Measurements from ENCODE around the gene CFAP100.

Gene CFAP100

DNA sequence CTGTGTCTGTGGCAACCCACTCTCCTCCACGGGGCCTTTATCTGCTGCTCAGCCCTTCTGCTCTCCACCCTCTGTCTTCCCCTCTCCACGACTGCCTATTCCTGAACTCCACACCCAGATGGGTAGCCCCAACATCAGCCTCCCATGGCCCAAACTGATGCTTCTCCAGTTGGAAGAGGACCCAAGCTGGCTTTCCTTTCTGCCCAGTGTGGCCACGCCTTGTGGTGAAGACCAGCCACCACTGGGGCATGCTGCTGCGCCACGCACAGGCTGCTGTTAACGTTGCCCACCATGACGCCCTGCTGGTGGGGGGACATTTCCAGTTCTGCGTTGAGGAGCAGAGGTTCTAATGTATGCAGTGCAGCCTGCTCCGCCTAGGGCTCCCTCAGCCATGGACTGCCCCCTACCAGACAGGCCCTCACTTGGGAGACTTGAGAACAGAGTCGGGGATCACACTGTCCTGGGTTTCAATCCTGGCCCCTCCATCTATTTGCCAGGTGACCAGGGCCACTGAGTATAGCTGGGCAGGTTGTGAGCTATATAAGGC is 26.9 kb downstream of the CFAP100 start:
- no peak for DNase-seq (ENCODE audit: low read depth in 2 of 2)

DNA sequence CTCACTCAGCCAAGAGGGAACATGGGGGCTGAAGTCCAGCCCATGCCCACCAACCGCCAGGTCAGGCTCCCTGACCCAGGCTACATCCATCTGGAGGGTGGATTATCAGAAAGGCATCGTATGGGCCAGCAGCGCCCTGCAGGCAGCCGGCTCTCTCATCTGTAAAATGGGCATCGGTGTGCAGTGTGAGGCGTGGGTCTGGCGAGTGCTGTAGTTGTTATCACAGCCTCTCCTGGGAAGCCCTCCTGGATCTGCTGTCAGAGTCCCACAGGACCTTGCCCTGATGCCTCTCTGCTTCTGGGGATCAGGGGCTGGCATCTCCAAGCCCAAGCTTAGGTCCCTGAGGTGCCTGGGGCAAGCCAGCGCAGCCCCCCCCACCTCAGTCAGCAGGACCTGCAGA is 27.4 kb downstream of the CFAP100 start:
- no peak for DNase-seq (ENCODE audit: low read depth in 2 of 2)

DNA sequence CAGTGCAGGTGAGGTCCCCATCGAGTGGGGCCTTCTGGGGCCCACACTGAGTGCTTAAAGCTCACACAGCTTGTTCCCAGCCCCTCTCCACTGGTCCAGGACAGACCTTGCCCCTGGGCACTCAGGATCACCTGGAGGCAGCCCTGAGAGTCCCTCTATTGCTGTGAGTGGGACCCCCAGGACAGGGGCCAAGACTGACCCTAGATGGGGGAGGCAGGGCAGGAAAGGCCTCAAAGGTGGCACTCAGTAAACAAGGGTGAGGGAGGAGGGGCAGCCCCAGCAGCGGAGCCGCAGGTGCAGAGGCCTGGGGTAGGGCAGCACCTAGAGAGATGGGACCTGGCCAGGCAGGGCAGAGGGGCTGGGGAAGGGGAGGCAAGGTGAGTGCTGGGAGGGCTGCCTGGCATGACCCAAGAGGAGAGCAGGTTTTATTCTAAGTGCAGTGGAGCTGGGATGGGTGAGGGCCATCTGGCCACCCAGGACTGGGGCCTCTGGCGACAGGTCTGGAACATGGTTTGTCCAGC is 27.9 kb downstream of the CFAP100 start:
- no peak for DNase-seq (ENCODE audit: low read depth in 2 of 2)

DNA sequence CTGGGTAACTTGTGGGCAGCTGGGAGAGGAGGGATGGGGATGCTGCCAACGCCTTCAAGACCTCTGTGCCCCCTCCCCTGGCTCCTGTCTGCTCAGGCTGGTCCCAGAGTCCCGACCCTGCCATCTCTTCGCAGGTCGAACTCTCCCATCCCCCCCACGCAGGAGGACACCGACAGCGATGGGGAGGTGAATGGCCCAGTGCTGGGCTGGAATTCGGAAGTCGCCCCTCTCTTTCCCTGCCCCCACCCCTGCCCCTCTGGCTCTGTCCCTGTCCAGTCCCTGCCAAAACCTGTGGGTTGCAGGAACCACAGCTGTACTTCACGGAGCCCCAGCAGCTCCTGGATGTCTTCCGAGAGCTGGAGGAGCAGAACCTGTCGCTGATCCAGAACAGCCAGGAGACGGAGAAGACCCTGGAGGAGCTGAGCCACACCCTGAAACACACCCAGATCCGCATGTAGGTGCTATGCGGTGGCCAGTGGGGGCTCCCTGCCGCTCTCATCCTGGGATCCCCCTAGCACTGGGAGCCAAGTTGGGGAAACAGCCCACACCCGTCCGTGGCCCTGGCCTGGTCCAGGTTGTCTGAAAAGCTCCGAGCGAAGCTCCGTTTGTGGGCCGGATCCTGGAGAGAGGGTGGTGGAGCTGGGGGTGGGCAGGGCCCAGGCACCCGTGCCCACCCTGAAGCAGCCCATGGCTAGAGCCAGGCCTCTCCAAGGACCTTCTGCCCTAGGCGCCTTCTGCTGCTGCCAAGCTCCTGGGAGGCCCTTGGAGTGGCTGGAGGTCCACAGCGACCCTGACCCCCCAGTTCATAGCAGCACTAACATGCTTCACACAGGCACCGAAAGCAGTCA is 28.7 kb downstream of the CFAP100 start:
- no peak for DNase-seq (ENCODE audit: low read depth in 2 of 2)

DNA sequence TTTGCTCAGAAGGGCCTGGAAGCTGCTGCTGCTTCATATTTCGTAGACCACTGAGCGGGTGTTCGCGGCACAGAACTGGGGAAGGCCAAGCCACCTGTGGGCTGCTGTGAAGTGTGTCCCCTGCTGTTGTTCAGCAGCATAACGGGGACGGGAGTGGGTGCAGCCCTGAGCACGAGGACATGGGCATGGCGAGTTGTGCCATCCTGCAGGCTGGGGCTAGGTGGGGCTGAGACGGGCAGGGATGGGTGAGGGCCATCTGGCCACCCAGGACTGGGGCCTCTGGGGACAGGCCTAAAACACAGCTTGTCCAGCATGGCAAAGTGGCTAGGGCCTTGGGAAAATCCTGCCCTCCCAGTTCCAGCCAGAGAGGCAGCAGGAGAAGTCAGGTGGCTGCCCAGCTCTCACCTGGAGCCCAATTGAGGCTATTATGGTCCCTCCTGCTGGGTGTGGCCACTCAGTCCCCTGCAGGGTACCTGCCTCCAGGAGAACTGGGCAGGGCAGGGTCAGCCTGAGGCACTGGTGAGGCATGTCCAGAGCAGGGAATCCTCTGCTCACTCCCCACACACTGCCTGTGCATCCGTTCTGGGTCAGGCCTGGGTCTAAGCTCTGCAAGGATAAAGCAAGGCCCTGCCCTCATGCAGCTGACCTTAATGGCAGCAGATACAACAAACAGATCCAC is 29.5 kb downstream of the CFAP100 start:
- DNase-seq (ENCODE audit: low read depth in 2 of 2): no peak

DNA sequence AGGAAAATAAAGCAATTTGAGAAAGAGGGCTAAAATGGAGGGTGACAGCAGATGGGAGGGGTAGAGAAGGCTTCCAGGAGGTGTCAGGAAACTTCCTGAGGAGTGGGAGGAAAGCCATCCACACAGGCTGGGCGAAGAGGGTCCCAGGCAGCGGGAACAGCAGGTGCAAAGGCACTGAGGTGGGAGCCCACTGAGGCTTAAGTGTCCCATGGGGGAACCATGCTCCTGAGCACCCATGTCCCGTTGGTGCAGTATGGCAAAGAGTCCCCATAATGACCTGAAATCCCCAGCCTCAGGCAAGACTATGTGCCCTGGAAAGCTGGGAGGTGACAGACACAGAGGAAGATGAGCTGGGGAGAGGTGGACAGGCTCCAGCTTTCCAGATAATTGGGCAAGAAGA is 30.0 kb downstream of the CFAP100 start:
- no peak for DNase-seq (ENCODE audit: low read depth in 2 of 2)

DNA sequence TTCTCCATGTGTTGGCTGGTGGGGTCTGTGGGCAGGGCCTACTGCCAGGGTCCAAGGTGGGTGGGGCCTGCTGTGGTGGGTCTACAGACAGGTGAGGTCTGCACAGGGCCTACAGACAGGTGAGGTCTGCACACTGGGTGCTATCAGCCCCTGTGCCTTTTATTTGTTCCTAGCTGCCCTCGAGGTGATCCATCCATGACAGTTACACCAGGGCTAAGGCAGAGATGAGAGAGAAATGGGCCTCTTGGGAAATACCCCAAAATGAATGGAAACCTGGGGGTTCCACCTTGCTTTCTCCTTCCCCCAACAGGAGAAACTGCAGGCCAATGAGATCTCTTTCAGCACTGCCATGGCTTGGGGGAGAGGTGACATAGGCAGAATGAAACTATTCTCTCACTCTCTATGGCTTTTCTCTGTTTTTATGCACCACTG is 36.4 kb downstream of the CFAP100 start:
- DNase-seq (ENCODE audit: low read depth in 2 of 2): no peak

DNA sequence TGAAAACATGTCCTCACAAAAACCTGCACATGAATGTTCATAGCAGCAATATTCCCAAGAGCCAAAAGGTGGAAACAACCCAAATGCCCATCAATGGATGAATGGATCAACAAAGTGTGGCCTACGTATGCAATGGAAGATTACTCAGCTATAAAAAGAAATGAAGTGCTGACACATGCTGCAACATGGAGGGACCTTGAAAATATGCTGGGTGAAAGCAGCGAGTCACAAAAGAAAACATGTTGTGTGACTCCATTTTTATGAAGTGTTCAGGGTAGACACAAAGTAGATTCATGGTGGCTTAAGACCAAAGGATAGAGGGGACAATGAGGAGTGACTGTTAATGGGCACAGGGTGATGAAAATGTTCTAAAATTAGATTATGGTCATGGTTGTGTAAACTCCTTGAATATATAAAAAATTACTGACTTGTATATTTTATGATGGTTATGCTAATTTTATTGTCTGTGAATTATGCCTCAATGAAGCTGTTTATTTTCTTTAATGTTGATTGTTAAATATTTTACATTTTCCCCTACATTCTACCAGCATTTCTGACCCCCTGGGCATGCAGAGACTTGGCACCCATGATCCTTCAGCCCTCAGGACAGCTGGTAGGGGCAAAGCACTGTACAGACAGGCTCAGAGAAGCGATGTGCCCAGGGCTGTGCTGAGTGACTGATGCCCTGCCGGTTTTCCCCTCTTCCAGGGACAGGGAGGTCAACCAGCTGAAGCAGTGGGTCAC is 37.8 kb downstream of the CFAP100 start:
- DNase-seq (ENCODE audit: low read depth in 2 of 2): no peak

DNA sequence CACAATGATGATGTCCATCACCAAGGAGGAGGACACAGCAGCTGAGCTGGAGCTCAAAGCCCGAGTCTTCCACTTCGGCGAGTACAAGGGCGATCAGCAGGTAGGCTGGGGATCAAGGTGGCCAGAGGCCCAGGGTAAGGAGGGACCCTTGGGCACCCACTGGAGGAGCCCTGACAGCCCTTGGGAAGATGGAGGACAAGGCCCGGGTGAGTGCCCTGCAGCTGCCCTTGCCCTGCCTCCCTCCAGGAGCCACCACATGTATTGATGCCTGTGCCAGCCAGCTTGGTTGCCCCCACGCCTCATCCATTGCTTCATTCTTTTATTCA is 38.4 kb downstream of the CFAP100 start:
- DNase-seq (ENCODE audit: low read depth in 2 of 2): no peak

DNA sequence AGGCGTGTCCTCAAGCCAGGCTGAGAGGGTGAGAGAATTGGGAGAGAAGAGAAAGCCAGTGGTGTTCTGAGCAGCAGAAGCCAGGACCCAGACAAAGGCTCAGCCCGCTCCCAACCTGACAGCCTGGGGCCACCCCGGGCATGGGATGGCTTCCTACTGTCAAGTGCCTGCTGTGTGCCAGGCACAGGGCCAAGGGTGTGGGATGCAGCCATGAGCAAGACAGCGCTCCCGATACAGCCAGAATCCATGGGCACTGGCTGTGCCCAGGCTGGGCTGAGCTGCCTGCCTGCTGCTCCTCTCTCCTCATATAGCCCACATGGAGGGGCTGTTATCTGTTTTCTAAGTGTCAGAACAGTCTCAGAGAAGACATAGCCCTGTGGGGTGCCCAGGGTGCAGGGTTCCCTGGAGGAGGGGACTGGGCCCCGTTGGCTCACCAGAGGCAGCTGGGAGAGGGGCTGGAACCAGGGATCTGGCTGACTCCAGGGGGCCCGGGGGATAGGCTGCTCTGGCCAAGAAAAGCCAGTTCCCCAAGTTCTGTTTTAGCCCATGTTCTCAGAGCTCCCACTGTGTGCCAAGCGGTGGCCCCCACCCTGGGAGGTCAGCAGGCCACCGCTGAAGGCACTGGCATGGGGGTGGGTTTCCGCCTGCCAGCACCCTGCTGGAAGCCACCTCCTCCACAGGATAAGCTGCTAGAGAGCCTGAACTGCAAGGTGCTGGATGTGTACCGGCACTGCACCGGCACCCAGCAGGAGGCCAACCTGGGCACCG is 39.0 kb downstream of the CFAP100 start:
- DNase-seq (ENCODE audit: low read depth in 2 of 2): no peak

DNA sequence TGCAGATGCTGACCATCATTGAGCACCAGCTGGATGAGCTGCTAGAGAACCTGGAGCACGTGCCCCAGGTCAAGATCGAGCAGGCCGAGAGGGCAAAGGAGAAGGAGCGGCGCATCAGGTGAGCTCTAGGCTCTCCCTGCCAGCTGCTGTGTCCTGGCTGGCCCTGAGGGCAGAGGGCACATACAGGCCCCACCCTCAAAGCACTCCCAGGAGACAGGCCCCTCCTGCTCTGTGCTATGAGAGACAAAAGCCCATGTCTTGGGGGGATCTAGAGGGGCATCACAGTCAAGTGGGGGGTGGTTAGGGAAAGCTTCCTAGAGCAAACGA is 39.5 kb downstream of the CFAP100 start:
- DNase-seq (ENCODE audit: low read depth in 2 of 2): no peak

DNA sequence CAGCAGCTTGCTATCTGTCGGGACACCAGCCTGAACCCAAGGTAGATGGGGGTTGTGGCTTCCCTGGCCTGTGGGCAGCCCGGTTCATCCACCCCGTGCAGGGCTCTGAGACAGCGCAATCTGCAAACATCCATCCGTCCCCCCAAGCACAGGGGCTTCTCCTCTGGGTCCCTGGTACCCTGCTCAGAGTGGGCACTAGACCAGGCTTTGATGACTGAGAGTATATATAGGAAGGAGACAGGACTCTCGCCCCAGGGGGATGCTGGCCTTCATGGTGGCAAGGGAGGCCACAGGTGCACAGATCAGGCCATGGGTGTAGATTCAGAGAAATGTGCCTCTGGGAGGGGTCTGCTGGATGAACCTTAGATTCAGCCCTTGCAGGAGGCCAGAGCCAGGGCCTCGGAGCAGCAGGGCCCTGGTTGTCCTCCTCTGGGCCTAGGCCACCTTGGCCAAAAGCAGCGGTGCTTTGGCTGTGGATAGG is 40.3 kb downstream of the CFAP100 start:
- DNase-seq (ENCODE audit: low read depth in 2 of 2): no peak

DNA sequence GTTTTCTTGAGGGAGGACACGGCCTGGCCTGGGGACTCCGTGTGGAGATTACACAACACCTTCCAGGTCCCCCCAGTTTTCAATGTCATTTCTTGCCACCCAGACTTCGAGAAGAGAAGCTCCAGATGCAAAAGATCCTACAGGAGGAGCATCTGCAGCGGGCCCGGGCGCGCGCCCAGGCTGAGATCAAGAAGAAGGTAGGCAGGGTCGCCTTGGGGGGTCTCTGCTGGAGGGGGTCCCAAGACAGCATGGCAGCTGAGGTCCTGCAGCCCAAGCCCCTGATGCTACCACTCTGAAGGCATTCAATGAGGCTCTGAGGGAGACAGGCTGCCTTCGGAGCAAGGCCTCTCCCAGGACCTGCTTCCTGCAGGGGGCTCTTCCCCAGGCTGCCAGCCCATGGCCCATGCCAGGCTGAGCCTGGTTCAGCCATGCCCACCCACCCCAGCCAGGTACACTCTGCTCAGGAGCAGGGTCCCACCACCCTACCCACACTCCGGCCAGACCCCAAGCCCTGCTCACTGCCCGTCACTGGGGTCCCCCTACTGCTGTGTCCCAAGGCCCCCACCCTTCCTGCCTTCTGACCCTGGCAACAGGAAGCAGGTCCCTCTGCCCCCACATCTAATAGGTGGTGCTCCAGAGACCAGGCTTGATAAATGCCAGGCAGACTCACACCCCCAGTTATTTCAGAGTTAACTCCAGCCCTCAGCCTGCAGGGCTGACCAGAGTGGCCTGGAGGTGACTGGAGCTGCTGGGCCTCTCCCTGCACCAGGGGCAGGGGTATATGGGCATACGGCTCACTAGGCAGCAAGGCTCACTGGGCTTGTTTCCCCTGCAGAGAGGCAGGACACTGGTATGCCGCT is 41.0 kb downstream of the CFAP100 start:
- DNase-seq (ENCODE audit: low read depth in 2 of 2): no peak

DNA sequence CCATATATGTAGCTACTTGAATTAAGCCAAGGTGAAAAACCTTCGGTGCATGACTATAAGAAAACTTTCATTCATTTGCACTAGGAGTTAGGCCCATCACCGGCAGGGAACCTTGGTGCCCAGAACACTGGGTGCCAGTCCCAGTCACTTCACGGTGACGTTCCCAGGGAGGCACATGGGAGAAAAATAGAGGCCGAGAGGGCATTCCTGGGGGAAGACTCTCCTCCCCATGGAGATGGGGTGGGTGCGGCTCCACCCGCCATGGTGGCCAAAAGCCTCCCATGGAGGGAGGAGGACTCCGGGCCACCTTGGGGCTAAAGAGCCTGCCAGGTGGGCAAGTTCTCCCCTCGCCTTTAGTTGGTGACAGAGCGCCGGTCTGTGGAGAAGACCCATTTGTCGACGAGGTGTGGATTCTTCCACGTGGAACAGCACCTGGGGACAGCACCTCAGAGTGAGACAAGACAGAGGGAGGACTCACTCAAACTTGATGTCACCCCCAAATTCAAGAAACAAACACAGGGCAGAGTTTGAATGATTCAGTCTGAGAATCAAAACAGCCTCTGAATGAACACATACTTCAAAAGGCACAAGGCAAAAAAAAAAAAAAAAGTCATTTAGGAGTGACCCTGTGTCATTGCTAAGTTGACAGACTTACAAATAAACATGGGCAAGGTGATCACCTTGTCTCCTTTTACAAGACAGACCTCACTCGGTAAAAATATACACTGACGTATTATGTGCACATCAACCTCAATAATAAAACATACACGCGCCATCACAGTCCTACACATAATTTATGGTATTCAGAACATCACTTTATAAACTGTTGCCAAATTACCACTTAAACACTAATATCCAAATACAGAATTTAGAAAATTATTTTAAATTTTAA is 42.4 kb downstream of the CFAP100 start:
- no peak for DNase-seq (ENCODE audit: low read depth in 2 of 2)

DNA sequence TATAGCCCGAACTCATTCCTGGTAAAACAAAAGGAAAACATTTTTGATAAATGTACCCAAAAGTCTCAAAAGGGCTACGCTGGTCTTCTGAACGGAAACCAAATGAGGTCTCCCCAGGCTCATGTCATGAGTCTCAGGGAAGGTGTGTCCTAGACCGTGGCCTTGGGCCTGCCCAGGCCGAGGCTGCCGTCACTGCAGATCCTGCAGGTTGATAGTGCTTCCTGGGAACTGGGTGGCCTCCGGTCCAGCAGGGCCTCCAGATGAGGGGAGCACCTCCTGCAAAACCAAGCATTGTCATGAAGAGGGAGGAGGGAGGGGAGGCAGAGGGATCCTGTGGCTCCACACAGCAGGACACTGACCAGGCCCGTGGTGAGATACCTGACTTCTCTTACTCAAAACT is 43.5 kb downstream of the CFAP100 start:
- DNase-seq (ENCODE audit: low read depth in 2 of 2): no peak

DNA sequence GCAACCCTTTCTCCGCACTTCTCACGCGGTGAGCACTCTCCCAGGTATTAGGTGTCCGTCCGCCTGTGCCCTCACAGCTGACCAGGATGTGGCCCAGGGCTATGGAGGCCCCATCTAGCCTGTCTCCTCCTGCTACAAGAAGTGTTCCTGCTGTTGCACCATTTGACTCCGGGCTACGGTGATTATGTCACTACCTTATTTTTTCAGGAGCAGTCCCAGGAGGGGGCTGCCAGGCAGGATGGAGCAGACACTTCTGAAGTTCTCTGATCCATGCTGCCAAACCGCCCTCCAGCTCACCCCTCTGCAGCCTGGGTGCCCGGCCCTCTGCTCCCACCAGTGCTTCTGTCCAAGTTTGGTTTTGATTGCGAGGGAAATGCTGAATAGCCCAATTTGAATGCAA is 44.0 kb downstream of the CFAP100 start:
- DNase-seq (ENCODE audit: low read depth in 2 of 2): no peak

DNA sequence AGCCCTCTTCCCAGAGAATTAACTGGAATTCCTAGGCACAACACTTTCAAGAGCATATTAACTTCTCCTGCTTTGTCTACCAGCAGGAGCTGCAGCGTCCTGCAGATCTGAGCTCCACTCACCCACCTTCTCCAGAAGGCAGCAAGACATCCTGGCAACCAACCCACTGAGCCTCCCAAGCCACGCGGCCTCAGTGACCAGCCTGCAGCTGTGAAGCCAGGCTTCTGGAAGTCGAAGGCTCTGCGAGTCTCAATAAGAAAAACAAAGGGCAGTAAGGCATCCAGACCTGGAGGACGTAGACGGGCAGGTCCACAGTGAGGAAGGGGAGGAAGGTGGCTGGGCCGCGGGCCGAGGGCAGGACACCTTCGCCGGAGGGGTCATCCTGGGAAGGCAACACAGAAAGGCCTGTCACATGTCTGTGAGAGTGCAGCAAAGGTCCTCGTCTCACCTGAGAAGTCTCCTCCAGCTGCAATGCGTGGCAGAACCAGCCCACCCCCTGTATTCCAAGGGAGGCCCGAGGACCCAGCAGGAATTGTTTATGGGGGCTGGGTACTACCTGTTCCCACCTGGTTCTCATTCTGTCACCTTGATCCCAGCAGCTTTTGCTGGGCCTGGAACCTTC is 44.7 kb downstream of the CFAP100 start:
- DNase-seq (ENCODE audit: low read depth in 2 of 2): no peak

DNA sequence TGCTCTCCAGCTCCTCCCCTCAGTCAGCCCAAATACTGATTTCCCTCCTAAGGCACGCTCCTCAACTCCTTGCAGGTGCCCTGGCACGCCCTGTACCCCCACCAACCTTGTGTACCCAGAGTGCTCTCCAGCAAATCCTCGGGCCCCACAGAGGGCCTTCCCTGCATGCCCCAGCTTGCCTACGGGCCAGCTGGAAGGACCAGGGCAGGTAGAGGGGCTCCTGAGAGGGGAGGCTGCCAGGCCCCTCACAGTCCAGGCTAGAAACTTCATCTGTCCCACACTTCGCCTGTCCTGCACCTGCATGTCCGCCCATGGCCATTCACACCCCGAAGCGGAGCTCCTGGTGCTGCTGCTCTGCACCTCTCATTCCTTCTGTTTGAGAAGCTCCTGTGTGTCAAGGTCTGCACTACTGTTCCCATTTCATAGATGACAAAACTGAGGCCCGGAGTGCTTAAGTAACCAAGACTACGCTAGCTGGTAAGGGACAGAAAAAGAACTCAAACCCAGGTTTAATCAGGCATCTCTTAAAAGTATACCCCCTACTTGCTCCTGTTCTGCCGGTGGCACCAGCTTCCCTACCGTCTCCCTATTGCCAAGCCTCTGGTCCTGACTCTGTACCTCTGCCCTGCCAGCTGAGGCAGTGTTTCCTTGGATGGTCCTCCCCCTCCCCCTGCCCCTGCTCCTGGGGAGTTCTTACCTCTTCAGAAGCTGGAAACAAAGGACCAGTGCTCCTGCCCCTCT is 45.4 kb downstream of the CFAP100 start:
- no peak for DNase-seq (ENCODE audit: low read depth in 2 of 2)

DNA sequence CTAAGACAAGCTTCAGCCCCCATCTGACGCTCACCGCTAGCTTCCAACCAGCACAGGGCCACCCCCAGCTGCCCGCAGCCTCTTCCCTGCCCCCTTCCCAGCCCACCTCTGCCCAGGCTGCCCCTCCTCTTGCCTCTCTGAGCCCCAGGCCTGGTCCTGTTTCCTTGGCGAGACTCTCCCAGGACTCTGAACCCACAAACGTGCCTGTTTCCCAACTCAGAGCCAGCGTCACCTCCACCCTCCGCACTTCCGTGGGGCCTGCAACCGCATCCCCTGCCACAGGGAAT is 45.9 kb downstream of the CFAP100 start:
- no peak for DNase-seq (ENCODE audit: low read depth in 2 of 2)
